B cell (primary cell): Measurements from ENCODE around the gene PPP2R2C.

Experiments
- EZH2 ChIP-seq: IDR thresholded peaks from 2 replicates; pipeline ENCODE4 v1.6.1; 2012; ENCODE audit warnings: borderline replicate concordance, low read depth, mild to moderate bottlenecking, moderate library complexity, low read length; ENCODE audit not compliant: insufficient read depth, poor library complexity, severe bottlenecking
- TF ChIP-seq, protein P1 (sequence below): fragments of 200-600 bp; IDR thresholded peaks from one replicate; pipeline ENCODE4 v1.8.0; 2022; ENCODE audit warnings: antibody characterized with exemption, mild to moderate bottlenecking

- TF ChIP-seq, protein P1, sequence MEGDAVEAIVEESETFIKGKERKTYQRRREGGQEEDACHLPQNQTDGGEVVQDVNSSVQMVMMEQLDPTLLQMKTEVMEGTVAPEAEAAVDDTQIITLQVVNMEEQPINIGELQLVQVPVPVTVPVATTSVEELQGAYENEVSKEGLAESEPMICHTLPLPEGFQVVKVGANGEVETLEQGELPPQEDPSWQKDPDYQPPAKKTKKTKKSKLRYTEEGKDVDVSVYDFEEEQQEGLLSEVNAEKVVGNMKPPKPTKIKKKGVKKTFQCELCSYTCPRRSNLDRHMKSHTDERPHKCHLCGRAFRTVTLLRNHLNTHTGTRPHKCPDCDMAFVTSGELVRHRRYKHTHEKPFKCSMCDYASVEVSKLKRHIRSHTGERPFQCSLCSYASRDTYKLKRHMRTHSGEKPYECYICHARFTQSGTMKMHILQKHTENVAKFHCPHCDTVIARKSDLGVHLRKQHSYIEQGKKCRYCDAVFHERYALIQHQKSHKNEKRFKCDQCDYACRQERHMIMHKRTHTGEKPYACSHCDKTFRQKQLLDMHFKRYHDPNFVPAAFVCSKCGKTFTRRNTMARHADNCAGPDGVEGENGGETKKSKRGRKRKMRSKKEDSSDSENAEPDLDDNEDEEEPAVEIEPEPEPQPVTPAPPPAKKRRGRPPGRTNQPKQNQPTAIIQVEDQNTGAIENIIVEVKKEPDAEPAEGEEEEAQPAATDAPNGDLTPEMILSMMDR = no peak
- TF ChIP-seq EZH2 = no peak
Measured at GRCh38 chr4:6502147-6502546, 29.7 kb upstream of the PPP2R2C start.
